Embryonic facial prominence (tissue), 1 donor: ENCODE data around the gene RPL31.

Experiments used
- DNase-seq: peaks from one replicate; pipeline ENCODE4 v3.0.0-alpha.2; 2016; ENCODE audit errors: extremely low spot score

RPL31 gene

DNA sequence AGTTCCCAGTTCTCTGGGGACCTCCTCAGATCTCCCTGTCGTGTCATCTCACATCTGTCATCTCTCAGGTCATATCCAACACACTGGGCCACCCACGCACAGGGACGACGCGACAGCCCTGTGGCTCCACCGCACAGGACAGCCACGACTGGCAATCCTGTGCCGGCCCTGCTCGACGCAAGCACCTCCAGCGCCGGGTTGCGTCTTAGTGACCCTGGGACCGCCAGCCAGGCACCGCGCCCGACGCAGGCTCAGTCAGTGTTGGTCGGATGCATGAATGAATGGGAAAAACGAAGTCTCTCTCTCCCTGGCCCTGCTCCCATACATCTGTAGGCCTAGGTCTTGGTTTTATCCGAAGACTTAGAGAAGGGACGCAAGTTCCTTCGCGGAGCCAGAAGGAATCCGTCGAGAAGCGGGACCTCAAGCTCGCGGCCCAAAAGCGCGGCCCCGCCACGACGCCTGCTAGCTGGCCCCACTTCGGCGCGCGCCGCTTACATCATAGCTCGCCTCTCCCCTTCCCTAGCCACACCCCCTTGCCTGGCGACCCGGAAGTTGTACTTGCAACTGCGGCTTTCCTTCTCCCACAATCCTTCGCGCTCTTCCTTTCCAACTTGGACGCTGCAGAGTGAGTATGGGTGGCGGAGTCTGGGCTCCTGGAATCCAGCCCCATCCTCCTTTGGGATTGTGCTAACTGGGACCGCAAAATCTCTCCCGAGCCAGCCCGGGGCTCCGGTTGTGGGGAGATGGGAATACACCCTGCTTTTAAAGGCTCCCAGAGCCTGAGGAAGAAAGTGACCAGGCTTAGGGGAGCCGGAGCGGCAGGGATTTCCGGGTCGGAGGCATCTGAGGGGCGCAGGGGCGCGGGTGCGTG, at the start of gene RPL31:
TSS of gene RPL31 (plus strand) at position 599 of the 871 bp plus-strand sequence. CDS start 413 bp downstream, outside the sequence.
- DNase-seq, result peak; percentile 98

DNA sequence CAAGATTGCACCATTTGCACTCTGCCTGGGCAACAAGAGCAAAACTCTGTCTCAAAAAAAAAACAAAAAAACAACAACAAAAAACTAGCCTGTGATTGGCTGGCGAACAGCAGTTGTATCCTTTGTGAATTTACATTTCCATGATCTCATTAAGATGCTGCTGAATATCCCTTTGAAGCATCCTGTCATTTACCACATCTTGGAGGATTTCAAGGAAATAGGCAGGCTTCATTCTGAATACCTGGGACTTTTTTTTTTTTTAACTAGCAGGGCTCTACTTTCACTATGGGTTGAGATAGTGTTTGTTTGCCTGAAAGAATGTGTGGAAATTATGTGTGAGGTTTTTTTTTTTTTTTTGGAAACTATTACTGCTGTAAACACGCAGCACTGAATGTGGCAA, 49.6 kb upstream of the RPL31 start:
- no peak for DNase-seq

DNA sequence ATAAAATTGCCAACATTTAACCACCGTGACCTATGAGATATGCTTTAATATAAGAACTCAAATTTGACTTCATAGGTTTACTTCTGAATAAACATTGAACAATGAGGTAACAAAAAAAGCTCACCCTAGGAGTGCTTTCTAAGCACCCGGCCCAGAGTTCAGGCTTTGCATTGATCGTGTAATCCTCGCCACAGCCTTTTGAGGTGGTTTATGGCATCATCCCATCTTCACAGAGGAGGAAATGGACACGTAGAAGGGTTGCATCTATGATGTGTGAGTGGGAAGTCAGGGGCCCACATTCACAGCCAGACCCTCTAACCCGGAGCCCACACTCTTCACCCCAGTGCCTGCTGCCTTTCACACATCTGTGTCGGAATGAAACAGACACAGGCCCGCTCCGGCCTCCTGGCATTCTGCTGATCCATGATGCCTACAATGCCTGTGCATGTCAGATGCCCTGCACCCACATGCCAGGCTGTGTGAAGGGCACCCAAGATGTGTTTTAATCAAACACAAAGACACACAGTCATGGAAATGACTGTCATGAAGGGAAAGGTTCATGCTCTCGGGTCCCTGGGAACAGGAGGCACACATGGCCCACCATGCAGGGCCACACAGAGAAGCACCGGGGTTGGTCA, 48.6 kb upstream of the RPL31 start:
- no peak for DNase-seq

DNA sequence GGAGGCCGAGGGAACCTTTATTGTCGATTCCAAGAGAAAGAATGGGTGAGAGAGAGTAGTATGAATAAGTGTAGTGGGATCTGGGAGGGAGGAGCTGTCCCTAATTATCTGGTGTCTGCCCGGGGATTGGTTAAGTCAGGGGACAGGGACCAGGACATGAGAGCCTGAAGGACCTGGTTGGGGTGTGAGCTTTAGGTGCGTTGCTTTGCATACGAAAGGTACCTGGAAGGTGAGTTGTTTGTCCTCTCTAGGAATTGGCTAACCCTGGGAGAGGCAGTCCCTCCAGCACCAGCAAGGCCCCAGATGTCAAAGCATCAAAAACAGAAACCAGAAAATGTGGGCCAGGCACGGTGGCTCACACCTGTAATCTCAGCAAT, 48.1 kb upstream of the RPL31 start:
- no peak for DNase-seq

DNA sequence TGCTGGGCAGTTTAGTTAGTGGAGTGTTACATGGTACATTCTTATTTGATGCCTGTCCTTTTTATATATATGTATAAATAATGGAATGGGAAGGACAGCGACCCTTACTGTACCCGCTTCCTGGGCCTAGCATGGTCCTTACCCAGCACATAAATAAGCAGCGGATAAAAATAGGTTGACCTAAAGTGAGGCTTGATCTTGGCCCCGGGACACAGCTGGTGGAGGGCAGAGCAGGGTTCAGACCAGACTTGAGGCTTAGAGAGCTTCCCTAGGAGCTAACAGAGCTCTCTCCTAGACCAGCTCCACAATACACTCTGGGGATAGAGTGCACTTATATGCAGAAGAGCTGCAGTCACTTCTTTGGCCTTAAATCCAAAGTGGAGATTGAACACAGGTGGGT, 46.9 kb upstream of the RPL31 start:
- no peak for DNase-seq

DNA sequence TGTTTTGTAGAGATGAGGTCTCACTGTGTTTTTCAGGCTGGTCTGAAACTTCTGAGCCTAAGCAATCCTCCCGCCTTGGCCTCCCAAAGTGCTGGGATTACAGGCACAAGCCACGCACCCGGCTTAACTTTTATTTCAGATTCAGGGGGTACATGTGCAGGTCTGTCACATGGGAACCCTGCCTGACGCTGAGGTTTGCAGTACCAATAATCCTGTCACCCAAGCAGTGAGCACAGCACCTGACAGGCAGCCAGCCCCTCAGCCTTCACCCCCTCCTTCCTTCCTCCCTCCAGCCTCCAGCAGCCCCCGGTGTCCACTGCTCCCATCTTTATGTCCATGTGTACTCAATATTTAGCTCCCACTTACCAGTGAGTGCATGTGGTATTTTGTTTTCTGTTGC, 46.0 kb upstream of the RPL31 start:
- DNase-seq, result no peak

DNA sequence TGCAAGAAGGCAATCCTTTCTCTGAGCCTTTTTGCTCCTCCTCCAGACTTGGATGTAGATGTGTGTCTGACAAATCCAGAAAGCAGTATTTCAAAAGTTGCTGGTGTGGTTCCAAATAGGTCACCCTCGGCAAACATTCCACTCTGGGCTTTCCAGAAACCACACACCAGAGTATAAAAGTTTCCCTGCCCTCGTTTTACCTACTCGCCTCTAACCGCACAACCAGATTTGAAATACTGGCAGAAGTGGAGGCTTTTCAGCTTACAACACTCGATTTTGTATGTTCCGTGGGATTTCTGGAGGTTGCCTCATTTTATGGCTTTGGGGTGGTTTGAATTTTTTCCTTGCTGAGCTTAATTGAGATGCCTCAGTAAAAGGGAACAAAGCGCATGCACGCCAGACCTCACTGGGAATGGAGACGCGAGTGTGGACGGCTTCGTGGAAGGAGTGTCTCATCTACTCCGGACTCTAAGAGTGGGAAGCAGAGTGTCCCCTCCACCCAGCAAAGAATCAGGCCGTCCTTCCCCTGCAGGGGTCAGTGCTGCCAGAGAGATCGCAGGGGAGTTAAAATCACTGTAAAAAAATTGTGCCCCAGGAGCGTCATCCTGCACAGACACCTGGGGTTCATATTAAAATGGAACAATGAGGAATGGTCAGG, 44.0 kb upstream of the RPL31 start:
- DNase-seq, result peak; percentile 24

DNA sequence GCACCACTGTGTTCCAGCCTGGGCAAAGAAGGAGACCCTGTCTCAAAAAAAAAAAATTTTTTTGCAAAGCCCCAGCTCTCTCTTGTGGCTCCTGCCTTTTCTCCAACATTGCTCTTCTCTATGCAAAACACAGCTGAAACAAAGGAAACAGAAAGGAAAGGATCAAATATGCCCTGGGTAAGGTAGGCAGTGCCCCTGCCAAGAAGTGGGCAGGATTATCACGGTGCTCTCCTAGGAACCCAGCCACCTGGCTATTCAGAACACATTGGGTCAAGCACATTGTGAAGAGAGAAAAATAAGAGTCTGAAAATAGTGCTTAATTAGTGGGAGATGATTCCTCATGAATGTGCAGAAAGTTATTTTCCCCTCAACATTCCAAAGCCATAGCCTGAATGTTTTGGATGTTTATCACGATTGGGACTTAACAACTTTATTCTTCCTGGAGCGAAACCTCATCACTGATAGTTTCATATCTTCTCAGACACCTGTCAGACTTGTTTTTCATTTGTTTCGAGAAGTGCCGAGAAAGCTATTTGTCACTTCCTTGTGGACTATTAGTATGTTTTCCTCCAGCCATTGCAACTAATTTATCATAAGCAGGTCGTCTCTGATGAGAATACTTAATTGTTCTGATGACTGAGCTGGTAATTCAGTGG, 42.7 kb upstream of the RPL31 start:
- no peak for DNase-seq

DNA sequence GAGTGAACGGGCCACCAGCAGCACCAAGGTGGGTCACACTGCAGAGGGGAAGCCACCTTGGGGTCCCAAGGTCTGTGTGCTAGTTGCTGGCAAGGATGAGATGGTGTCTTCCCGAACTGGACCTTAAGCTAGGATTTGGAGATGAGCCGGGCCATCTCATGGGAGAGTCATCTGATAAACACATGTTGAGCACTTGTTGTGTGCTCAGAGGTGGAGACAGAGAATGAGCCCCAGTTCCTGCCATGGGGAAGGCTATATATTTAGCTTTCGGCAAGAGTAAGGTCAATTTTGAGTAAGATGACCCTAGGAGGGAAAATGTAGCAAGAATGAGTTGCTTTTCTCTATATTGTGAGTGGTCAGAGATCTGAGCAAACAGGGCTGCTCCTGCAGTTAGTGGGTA, 41.4 kb upstream of the RPL31 start:
- DNase-seq, result no peak

DNA sequence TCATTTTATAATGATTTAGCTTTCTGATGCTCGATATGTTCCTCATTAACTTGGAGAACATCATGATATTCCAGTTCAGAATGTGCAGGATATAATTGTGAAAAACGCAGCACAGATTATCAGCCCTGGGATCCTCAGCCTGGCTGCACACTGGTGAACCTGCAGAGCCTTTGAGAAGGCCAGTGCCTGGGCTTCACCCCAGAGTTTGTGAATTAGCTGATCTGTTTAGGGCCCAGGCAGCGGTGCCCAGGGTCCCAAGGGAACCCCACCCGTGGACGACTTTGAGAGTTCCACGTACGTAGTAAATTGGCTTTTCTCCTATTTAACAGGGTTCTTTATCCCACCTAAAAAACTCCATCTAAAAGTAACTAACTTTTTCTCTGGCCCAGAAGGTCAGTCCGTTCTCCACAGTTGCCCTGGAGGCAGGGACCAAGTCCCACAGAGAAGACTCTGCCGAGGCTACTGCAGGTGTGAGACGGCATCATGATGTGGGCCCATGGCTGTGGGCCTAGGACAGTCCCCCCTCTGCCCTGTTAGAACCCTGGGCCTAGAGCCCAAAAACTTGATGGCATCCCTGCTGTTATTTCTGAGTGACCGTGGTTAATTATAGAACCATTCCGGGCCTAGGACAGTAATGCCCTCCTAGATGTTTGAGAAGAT, 39.6 kb upstream of the RPL31 start:
- DNase-seq, result no peak

DNA sequence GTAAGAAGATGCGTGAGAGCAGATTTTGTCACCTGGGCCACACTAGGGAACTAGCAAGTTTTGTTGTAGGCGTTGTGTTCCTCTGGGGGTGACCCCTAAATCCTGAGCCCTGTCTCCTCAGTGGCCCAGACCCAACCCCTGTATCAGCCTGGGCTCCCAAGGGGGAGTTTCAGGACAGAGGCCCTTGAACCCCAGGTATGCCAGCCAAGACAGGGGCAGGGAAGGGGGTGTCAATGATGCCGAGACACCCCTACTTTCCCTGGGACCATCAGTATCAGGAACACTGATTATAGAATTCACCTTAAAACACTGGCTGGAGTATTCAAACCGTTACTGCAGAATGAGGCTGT, 39.1 kb upstream of the RPL31 start:
- no peak for DNase-seq

DNA sequence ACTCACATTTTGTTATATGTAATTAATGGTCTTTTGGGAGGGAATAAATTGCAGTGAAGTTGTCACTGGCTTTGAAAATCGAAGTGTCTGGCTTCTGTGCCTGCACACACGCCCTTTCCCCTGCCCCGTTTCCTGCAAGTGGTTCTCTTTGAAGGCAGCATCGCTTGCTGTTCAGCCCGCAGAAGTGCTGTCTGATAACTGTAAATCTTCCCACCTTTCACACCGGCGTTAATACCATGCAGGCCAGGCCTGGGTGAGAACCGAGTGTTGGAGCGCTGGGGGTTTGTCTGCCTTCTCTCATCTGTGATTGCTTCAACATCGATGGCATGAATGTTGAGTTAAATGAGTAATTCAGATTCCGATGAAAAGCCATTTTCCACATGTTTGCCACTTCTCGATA, 37.9 kb upstream of the RPL31 start:
- no peak for DNase-seq

DNA sequence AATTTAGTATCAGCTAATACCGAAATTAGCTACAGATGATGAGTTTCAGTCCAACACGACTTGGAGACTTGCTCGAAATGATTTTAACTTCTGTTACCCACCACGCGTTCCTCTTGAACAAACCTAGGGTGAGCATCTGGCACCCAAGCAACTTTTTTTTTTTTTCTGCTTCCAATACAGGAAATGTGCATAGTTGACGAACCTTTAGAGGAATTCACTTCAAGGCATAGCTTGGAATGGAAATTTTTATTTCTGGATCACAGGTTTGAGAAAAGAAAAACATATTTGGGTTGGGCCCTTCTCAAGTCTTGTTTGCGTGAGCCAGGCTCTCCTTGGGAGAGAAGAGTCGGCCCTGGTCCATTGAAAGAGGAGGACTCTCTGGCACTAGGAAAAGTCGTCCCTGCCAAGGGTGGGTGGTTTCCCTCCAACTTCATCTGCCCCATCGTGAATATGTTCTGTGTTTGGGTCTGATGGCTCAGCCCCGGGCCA, 37.4 kb upstream of the RPL31 start:
- DNase-seq, result no peak

DNA sequence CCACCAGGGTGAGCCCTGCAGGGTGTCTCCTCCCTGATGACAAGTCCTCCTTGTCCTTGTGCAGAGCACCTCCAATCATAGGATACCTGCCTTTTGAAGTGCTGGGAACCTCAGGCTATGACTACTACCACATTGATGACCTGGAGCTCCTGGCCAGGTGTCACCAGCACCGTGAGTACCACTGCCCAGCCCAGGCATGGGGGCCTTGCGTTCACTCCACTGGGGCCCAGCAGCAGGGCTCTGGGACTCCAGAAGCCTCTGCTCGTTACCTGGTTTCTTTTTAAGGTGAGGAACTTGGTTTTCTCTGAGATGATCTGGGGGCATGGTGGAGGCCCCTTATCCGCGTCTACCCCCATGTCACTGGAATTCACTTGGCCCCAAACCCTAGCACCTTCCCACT, 36.5 kb upstream of the RPL31 start:
- DNase-seq, result no peak

DNA sequence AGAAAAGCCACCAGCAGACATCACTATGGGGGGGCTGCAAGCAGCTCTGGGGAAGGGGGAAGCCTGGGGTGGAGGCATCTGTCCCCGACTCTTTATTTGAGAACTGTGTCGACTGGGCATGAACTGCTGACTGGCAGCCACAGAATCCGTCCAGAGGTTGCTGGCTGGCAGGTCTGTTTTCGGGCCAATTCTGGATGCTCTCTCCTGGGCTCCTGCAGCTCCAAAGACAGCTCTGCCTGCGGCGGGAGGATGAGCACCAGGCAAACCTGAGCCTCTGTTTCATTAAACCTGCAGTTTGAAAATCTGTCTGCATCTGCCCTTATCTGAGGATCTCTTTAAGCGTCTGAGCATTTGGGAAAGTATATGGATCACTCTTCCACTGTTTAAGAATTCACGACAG, 34.4 kb upstream of the RPL31 start:
- DNase-seq, result no peak

DNA sequence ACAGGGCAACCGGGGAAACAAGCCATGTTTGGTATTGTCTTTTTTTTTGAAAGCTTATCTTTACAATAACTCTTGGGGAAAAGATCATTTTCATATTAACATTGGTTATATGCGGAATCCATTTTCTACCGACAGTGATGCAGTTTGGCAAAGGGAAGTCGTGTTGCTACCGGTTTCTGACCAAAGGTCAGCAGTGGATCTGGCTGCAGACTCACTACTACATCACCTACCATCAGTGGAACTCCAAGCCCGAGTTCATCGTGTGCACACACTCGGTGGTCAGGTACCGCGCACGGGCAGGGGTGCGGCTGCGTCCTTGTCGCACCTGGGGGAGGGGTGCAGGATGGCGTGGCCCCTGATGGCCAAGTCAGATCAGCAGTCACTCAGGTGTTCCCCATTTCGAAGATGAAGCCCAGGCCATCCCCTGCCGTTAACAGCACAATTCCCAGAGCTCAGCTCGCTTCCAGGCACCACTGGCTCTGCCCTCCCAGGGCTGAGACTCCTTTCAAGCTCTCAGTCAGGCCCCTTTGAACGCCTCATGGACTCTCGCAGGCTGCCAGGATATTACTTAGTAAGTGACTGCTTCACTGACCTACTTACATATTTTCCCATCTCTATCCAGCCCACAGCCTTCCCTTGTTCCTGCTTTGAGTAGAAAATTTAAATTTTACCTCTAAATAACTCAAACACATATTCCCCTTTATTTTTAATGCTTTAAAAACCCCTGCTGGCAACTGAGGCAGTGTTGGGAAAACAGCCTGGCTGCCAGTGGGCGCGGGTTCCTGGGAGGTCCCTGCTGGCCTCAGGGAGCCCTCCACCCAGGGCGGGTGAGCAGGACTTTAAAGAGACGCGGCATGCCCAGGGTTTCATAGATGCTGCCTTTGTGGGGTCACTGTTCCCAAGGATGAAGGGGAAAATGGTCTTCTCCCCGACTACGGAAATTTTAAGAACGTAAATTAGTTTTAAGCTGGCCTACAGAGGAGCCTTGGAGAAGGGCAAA, 33.6 kb upstream of the RPL31 start:
- no peak for DNase-seq

DNA sequence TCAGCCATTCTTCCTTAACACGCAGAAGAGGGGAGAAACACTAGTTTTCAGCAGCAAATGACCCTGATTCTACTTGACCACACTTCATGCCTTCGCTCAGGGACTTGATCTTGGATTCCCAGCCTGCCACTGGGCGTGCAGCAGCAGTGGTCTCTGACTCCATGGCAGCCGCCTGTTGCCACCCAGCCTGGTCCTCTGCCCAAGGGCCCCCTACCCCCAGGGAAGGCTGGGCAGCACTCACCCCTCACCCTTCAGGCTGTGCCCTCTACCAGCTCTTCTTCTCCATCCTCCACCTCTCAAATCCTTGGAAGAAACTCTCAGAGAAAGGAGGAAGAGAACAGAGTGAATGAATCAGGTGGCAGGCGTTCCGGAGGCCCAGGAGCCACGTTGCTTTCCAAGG, 32.1 kb upstream of the RPL31 start:
- DNase-seq, result no peak

DNA sequence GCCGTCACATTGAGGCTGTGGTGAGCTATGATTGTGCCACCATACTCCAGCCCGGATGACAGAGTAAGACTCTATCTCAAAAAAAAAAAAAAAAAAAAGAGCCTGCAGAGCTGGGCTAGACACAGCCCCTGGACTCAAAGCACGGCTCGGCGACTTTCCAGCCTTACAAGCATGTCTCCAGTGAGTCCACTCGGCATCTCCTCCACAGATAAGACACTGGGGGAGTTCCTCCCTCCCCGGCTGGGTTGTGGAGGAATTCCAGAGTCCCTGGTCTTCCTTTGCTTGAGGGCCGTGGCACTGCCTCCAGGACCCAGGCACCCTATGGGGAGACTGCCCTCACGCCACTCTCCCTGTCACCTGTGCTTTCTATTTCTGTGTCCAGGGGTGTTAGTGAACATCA, 30.9 kb upstream of the RPL31 start:
- no peak for DNase-seq

DNA sequence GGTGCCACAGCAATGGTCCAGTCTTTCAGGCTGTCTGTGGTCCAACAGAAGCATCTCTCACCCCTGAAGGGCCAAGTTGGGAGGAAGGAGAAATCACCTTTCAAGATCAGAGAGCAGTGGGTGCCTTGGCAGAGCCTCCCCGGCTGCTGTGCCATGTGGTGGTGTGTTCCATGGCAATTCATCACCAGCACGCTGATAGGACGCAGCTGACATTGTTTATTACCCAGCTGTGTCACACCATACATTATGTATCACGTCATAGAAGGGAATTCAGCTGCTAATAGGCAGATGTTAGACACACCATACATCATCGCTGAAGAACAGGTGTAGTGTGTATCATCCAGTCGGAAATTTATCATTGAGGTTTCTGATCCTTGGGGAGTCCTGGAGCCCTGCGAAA, 29.6 kb upstream of the RPL31 start:
- DNase-seq, result no peak

DNA sequence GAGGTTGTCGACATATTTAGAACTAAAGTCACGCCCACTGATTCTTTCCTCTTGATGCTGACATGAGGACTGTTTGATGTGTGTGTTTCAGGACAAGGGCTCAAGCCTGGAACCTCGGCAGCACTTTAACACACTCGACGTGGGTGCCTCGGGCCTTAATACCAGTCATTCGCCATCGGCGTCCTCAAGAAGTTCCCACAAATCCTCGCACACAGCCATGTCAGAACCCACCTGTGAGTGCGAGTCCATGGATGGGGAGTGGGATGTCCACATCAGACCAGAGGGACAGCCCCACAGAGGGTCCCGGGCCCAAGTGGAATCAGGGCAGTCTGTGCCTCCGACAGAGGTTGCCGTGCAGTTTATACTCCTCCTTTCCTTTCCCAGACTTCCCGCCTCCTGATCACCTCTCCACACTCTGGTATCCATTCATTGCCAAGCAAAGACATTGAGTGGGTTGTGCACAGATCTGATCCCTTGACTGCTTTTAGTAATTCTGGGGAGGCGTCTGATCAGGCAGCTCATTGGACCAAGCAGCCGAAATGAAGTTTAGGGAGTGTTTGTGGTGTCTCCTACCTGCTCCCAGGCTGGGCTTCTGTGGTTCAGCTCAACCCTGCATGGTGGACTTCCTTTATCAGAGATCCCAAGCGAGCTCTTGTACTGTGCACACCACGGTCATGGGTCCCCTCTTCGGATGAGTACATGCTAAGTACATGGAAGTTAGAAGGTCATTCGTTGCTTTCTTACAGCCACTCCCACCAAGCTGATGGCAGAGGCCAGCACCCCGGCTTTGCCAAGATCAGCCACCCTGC, 27.2 kb upstream of the RPL31 start:
- DNase-seq, result no peak
